Measurements from ENCODE around the gene SEPHS2. TPM values are rescaled to one million over a fixed set of nuclear protein-coding genes. Genes with fewer than 3 reads are reported as not detected.
A peak's percentile ranks its signal among the peaks of the same experiment; 100 is the strongest.

Gene SEPHS2, protein sequence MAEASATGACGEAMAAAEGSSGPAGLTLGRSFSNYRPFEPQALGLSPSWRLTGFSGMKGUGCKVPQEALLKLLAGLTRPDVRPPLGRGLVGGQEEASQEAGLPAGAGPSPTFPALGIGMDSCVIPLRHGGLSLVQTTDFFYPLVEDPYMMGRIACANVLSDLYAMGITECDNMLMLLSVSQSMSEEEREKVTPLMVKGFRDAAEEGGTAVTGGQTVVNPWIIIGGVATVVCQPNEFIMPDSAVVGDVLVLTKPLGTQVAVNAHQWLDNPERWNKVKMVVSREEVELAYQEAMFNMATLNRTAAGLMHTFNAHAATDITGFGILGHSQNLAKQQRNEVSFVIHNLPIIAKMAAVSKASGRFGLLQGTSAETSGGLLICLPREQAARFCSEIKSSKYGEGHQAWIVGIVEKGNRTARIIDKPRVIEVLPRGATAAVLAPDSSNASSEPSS
- 42.1 and 42.6 TPM in 2 replicates for total RNA-seq
- long read RNA-seq, transcript SEPHS2-201 (1 exons, 2,551 nt): major isoform, 13 of 13 reads
- long read RNA-seq, partial matches to known transcripts: 0 of 13 reads
- long read RNA-seq, other reads (novel, unspliced or antisense): 0 of 13 reads

GRCh38 chr16:30445408-30446202, at the start of gene SEPHS2:
TSS of gene SEPHS2 (minus strand) at chr16:30445874. CDS start at chr16:30445727, 147 bp downstream.
- Mint-ChIP-seq H3K4me1 (ENCODE audit: low read depth) (peaks cover 11% of the 10 kb centered on the region), H3K4me3 (ENCODE audit: low read depth) (peak within 1 kb of the TSS; percentile 81), H3K27ac (peak within 1 kb of the TSS; percentile 96), H3K27me3 (no peaks in the 10 kb centered on the region), H3K9me3 (ENCODE audit: low read depth) (peaks cover 18% of the 10 kb centered on the region), H3K36me3 (ENCODE audit: insufficient read depth) (peaks cover 30% of the 10 kb centered on the region)
- peak; percentile 83 for DNase-seq (ENCODE audit: low spot score, unreplicated experiment)
- TF ChIP-seq, protein P1, sequence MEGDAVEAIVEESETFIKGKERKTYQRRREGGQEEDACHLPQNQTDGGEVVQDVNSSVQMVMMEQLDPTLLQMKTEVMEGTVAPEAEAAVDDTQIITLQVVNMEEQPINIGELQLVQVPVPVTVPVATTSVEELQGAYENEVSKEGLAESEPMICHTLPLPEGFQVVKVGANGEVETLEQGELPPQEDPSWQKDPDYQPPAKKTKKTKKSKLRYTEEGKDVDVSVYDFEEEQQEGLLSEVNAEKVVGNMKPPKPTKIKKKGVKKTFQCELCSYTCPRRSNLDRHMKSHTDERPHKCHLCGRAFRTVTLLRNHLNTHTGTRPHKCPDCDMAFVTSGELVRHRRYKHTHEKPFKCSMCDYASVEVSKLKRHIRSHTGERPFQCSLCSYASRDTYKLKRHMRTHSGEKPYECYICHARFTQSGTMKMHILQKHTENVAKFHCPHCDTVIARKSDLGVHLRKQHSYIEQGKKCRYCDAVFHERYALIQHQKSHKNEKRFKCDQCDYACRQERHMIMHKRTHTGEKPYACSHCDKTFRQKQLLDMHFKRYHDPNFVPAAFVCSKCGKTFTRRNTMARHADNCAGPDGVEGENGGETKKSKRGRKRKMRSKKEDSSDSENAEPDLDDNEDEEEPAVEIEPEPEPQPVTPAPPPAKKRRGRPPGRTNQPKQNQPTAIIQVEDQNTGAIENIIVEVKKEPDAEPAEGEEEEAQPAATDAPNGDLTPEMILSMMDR (IDR thresholded peaks at IDR 0.05; ENCODE audit: unreplicated experiment): peak; percentile 42

- H3K9me3 Mint-ChIP-seq (ENCODE audit: low read depth): no peaks in the 10 kb centered on the region
- TF ChIP-seq, protein P1 (IDR thresholded peaks at IDR 0.05; ENCODE audit: unreplicated experiment): no peak
- DNase-seq (ENCODE audit: low spot score, unreplicated experiment): no peak
- H3K4me3 Mint-ChIP-seq (ENCODE audit: low read depth): no peak overlapping the region
- no peaks in the 10 kb centered on the region for H3K4me1 Mint-ChIP-seq (ENCODE audit: low read depth)
- H3K36me3 Mint-ChIP-seq (ENCODE audit: insufficient read depth): no peaks in the 10 kb centered on the region
- no peak overlapping the region for H3K27ac Mint-ChIP-seq
- H3K27me3 Mint-ChIP-seq: peaks cover 4% of the 10 kb centered on the region
These were observed 49.0 kb upstream of the SEPHS2 start for GRCh38 chr16:30494709-30495108.

- Mint-ChIP-seq H3K36me3 (ENCODE audit: insufficient read depth) (no peaks in the 10 kb centered on the region), H3K27me3 (peaks cover 4% of the 10 kb centered on the region), H3K4me1 (ENCODE audit: low read depth) (peaks cover 1% of the 10 kb centered on the region)
These were observed 48.3 kb upstream of the SEPHS2 start for GRCh38 chr16:30493941-30494488.

DNA sequence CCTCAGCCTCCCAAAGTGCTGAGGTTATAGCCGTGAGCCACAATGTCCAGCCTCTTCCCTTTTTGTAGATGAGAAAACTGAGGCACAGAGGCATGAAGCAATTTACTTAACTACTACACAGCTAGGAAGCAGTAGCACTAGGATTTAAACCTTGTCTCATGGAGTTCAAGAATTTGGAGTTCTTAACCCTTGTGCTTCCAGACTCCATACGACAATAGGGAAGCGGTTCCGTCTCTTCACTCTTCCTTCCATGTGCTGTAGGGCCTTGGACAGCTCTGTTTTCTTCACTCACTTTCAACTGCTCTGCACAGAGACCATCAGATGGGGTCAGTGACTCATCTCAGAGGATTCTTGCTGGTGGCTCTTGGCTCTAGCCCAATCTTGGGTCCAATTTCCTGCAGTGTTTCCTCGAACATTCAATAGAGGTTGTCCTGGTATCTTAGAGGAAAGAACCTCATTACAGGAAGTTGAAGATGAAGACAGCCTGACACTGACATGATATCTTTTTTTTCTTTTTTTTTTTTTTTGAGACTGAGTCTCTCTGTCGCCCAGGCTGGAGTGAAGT, 46.2 kb upstream of the SEPHS2 start:
- no peak for DNase-seq (ENCODE audit: low spot score, unreplicated experiment)
- H3K9me3 Mint-ChIP-seq (ENCODE audit: low read depth): no peaks in the 10 kb centered on the region
- TF ChIP-seq, protein P1 (IDR thresholded peaks at IDR 0.05; ENCODE audit: unreplicated experiment): no peak
- H3K4me1 Mint-ChIP-seq (ENCODE audit: low read depth): peaks cover 4% of the 10 kb centered on the region
- no peaks in the 10 kb centered on the region for H3K36me3 Mint-ChIP-seq (ENCODE audit: insufficient read depth)
- H3K4me3 Mint-ChIP-seq (ENCODE audit: low read depth): no peak overlapping the region
- H3K27ac Mint-ChIP-seq: no peak overlapping the region
- peaks cover 4% of the 10 kb centered on the region for H3K27me3 Mint-ChIP-seq

More at GRCh38 chr16:30493941-30494488, 48.3 kb upstream of the SEPHS2 start:
- Mint-ChIP-seq H3K27ac (no peak overlapping the region), H3K9me3 (ENCODE audit: low read depth) (no peaks in the 10 kb centered on the region), H3K4me3 (ENCODE audit: low read depth) (no peak overlapping the region)
- DNase-seq (ENCODE audit: low spot score, unreplicated experiment): no peak
- TF ChIP-seq, protein P1 (IDR thresholded peaks at IDR 0.05; ENCODE audit: unreplicated experiment): no peak
